SKM-1 (cell line): ENCODE results near the gene RPN2.
"Not testable (repeated sequence)": the region's sequence is repeated elsewhere in the genome, so short reads cannot be mapped to it uniquely, and the experiment has no call there.

Source experiments
- DNase-seq: peaks from one replicate; lab custom pipeline; 2025; ENCODE audit not compliant: unreplicated experiment; lab: John Stamatoyannopoulos, UW

RPN2 gene

GRCh38 chr20:37178839-37179682 is at the start of gene RPN2, which contains the start of gene MROH8:
Gene RPN2 (plus strand): TSS chr20:37179330. CDS start chr20:37179357, 27 bp downstream.
Gene MROH8 (minus strand): TSS chr20:37179548.
- peak; percentile 92 for DNase-seq

GRCh38 chr20:37131486-37131885 is 47.6 kb upstream of the RPN2 start:
- no peak for DNase-seq

- no peak for DNase-seq
Observed at GRCh38 chr20:37133952-37134351, 45.2 kb upstream of the RPN2 start.

- DNase-seq = no peak
Observed at GRCh38 chr20:37137547-37137946, 41.6 kb upstream of the RPN2 start.

GRCh38 chr20:37142708-37143107 is 36.4 kb upstream of the RPN2 start:
- no peak for DNase-seq

GRCh38 chr20:37144856-37145404 is 34.2 kb upstream of the RPN2 start:
- DNase-seq = no peak

GRCh38 chr20:37147250-37147649 is 31.9 kb upstream of the RPN2 start:
- no peak for DNase-seq

GRCh38 chr20:37150864-37151263 is 28.3 kb upstream of the RPN2 start:
- not testable (repeated sequence) for DNase-seq

GRCh38 chr20:37151529-37151928 is 27.6 kb upstream of the RPN2 start:
- no peak for DNase-seq

GRCh38 chr20:37152284-37152683 is 26.8 kb upstream of the RPN2 start:
- peak; percentile 24 for DNase-seq

GRCh38 chr20:37154684-37155298 is 24.3 kb upstream of the RPN2 start:
- no peak for DNase-seq

GRCh38 chr20:37155987-37156386 is 23.1 kb upstream of the RPN2 start:
- DNase-seq = no peak

GRCh38 chr20:37158248-37158647 is 20.9 kb upstream of the RPN2 start:
- DNase-seq = no peak

- DNase-seq = no peak
Observed at GRCh38 chr20:37160683-37161082, 18.4 kb upstream of the RPN2 start.

- no peak for DNase-seq
Observed at GRCh38 chr20:37161830-37162549, 17.1 kb upstream of the RPN2 start.

GRCh38 chr20:37162646-37163045 is 16.5 kb upstream of the RPN2 start:
- no peak for DNase-seq

- DNase-seq = no peak
Observed at GRCh38 chr20:37163832-37164554, 15.1 kb upstream of the RPN2 start.

GRCh38 chr20:37165031-37165430 is 14.1 kb upstream of the RPN2 start:
- DNase-seq = no peak

GRCh38 chr20:37166867-37167266 is 12.3 kb upstream of the RPN2 start:
- DNase-seq = no peak

- no peak for DNase-seq
Observed at GRCh38 chr20:37172836-37173235, 6.3 kb upstream of the RPN2 start.
